ENCODE results near the gene PPFIA4.
"Not testable (repeated sequence)": the region's sequence is repeated elsewhere in the genome, so short reads cannot be mapped to it uniquely, and the experiment has no call there.

PPFIA4 gene

GRCh38 chr1:203026031-203026665, at the start of gene PPFIA4:
Gene PPFIA4, plus strand, starts transcription at chr1:203026491. Its CDS starts 12,518 bp downstream, at chr1:203039009.
- peak; percentile 89 for DNase-seq

- no peak for DNase-seq
Observed at GRCh38 chr1:202976633-202977032, 49.7 kb upstream of the PPFIA4 start.

- DNase-seq, result no peak
Observed at GRCh38 chr1:202979459-202979858, 46.8 kb upstream of the PPFIA4 start.

- no peak for DNase-seq
Observed at GRCh38 chr1:202981939-202982338, 44.4 kb upstream of the PPFIA4 start.

- no peak for DNase-seq
Observed at GRCh38 chr1:202982715-202983430, 43.4 kb upstream of the PPFIA4 start.

- not testable (repeated sequence) for DNase-seq
Observed at GRCh38 chr1:202986120-202986519, 40.2 kb upstream of the PPFIA4 start.

GRCh38 chr1:202987255-202987654, 39.0 kb upstream of the PPFIA4 start:
- DNase-seq, result no peak

GRCh38 chr1:202987922-202988583, 38.2 kb upstream of the PPFIA4 start:
- no peak for DNase-seq

GRCh38 chr1:202989879-202990278, 36.4 kb upstream of the PPFIA4 start:
- no peak for DNase-seq

GRCh38 chr1:202991112-202991511, 35.2 kb upstream of the PPFIA4 start:
- DNase-seq, result no peak

GRCh38 chr1:202994756-202995155, 31.5 kb upstream of the PPFIA4 start:
- no peak for DNase-seq

- no peak for DNase-seq
Observed at GRCh38 chr1:202998836-202999750, 27.2 kb upstream of the PPFIA4 start.

GRCh38 chr1:203000217-203000944, 25.9 kb upstream of the PPFIA4 start:
- no peak for DNase-seq

GRCh38 chr1:203001986-203002385, 24.3 kb upstream of the PPFIA4 start:
- no peak for DNase-seq

GRCh38 chr1:203002951-203003350, 23.3 kb upstream of the PPFIA4 start:
- DNase-seq, result no peak

- not testable (repeated sequence) for DNase-seq
Observed at GRCh38 chr1:203005395-203006142, 20.7 kb upstream of the PPFIA4 start.

- peak; percentile 55 for DNase-seq
Observed at GRCh38 chr1:203006948-203007871, 19.1 kb upstream of the PPFIA4 start, which contains the start of gene TMEM183A. Gene TMEM183A, plus strand, starts transcription at chr1:203007374. Its CDS starts 92 bp downstream, at chr1:203007466.

- no peak for DNase-seq
Observed at GRCh38 chr1:203009185-203009584, 17.1 kb upstream of the PPFIA4 start.

GRCh38 chr1:203011582-203011981, 14.7 kb upstream of the PPFIA4 start:
- no peak for DNase-seq

- no peak for DNase-seq
Observed at GRCh38 chr1:203017061-203017460, 9.2 kb upstream of the PPFIA4 start.

Measured in 8988T (cell line).